ENCODE results near the gene TASOR.

Gene TASOR

DNA sequence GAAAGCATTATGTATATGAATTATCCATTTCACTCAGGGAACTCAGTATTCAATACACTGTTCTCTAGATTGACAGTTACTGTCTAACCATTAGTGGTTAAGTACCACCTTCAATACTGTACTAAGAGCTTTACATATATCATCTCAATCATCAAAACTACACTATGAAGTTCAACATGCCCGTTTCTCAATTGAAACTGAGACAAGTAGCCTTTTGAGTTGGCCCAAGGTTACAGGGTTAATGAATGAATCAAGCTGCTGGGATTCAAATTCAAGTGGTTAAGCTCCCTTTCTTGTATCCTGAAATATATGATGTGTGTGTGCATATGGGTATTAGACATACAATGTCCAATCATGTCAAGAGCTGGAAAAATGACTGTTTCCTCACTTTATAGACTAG lies 5.8 kb downstream of the TASOR start:
- TF ChIP-seq, protein P1, sequence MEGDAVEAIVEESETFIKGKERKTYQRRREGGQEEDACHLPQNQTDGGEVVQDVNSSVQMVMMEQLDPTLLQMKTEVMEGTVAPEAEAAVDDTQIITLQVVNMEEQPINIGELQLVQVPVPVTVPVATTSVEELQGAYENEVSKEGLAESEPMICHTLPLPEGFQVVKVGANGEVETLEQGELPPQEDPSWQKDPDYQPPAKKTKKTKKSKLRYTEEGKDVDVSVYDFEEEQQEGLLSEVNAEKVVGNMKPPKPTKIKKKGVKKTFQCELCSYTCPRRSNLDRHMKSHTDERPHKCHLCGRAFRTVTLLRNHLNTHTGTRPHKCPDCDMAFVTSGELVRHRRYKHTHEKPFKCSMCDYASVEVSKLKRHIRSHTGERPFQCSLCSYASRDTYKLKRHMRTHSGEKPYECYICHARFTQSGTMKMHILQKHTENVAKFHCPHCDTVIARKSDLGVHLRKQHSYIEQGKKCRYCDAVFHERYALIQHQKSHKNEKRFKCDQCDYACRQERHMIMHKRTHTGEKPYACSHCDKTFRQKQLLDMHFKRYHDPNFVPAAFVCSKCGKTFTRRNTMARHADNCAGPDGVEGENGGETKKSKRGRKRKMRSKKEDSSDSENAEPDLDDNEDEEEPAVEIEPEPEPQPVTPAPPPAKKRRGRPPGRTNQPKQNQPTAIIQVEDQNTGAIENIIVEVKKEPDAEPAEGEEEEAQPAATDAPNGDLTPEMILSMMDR (conservative IDR thresholded peaks at IDR 0.05): no peak
- TF ChIP-seq ZFX (IDR thresholded peaks at IDR 0.05): no peak
- no peak overlapping the region for H3K27ac ChIP-seq

DNA sequence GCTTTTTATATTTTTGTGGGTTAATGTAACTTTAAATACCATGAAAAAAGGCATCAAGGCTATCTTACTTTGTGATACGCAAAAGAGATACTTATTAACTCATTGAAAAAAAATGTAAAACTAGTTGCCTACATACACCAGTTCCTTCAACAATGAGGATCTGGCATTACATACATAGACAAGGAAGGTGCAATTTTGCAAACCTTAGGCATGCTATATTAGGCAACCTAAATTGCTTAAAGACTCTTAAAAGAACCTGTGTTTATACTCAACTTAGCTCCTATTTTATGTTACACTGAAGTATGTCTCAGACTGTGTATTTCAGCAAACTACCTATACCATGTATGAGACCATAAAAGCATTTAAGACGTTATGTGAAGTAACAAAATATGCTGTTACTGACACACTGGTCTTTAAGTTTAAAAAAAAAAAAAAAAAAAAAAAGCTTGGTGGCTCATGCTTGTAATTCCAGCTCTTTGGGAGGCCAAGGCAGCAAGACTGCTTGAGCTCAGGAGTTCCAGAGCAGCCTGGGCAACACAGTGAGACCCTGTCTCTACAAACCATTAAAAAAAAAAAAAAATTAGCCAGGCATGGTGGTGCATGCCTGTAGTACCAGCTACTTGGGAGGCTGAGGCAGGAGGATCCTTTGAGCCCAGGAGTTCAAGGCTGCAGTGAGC lies 9.1 kb downstream of the TASOR start:
- H3K27ac ChIP-seq: no peak overlapping the region
- TF ChIP-seq, protein P1 (conservative IDR thresholded peaks at IDR 0.05): no peak
- no peak for TF ChIP-seq ZFX (IDR thresholded peaks at IDR 0.05)

DNA sequence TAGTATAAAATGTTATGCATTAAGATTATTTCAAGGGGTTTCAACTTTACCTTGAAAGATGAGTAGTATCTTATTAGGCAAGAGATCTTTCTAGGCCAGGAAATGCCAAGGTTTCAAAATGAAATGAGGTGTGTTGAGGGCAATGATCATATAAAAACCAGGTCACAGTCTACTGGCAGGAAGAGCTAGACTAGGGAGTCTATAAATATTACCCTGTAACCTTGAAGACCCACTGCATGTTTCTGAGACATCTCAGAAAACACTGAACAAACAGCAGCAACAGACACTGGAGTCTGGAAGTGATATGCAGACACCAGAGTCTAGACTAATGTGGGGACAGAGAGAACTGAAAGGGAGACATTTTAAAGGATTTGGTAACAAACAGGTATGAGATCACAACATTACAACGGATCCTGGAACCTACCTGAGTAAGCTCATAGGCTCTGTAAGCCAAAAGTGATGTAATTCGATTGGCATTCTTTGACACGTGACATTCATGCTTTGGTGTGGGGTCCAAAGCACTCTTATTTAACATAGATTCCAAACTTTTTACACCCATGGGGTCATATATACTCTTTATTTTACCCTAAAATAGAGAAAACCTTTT lies 15.0 kb downstream of the TASOR start:
- H3K27ac ChIP-seq: no peak overlapping the region
- TF ChIP-seq, protein P1 (conservative IDR thresholded peaks at IDR 0.05): no peak
- no peak for TF ChIP-seq ZFX (IDR thresholded peaks at IDR 0.05)

DNA sequence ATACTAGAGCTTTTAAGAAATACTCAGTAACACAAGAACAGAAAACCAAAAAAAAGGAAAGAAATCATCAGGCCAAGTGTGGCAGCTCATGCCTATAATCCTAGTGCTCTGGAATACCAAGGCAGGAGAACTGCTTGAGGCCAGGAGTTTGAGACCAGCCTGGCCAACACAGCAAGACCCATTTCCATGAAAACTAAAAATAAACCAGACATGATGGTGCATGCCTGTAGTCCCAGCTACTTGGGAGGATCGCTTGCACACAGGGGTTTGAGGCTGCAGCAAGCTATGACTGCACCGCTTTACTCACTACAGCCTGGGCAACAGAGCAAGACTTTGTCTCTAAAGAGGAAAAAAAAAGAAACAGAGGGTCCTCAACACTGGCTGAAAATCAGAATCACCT lies 18.2 kb downstream of the TASOR start:
- no peak for TF ChIP-seq ZFX (IDR thresholded peaks at IDR 0.05)
- TF ChIP-seq, protein P1 (conservative IDR thresholded peaks at IDR 0.05): no peak
- H3K27ac ChIP-seq: no peak overlapping the region

DNA sequence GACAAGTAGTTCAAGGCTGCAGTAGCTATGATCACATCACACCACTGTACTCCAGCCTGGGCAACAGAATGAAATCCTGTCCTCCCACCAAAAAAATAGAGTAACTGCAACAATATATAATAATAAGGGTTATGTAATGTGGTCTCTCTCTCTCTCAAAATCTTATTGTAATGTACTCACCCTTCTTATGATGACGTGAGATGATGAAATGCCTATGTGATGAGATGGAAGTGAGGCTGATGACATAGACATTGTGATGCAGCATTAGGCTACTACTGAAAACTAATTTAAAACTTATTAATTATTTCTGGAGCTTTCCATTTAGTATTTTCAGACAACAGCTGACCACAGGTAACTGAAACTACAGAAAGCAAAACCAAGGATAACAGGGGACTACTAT lies 27.4 kb downstream of the TASOR start:
- no peak overlapping the region for H3K27ac ChIP-seq
- no peak for TF ChIP-seq ZFX (IDR thresholded peaks at IDR 0.05)
- TF ChIP-seq, protein P1 (conservative IDR thresholded peaks at IDR 0.05): no peak

DNA sequence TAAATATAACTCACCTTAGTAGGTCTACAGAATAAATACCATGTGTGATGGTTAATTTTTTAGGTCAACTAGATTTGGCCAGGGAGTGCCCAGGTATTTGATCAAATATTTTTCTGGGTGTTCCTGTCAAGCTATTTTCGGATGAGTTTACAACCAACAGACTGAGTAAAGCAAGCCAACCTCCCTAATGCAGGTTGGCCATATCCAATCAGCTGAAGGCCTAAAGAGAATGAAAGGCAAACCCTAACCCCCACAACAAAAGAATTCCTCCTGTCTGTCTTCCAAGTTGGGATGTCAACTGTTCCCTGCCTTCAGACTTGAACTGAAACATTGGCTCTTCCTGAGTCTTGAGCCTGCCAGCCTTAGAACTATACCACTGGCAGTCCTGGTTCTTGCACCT lies 28.6 kb downstream of the TASOR start:
- TF ChIP-seq, protein P1 (conservative IDR thresholded peaks at IDR 0.05): no peak
- no peak for TF ChIP-seq ZFX (IDR thresholded peaks at IDR 0.05)
- H3K27ac ChIP-seq: no peak overlapping the region

DNA sequence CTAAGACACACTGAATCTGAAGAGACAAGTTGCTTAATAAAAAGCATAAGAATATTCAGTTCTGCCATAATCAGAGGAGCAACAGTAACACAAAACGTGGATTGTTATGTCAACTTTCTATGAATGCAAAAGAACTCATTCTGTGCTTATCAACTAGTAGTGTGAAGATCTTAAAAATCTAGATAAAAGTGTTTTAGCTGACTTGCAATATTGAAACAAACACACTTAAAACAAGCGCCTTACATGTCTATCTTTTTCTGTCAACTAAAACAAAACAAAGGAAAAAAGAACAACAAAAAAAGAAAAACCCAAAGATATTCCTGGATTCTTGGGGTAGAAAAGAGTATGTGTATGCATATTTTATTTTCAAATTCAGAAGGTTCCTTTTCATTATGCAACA lies 37.7 kb downstream of the TASOR start:
- no peak overlapping the region for H3K27ac ChIP-seq
- TF ChIP-seq, protein P1 (conservative IDR thresholded peaks at IDR 0.05): no peak
- no peak for TF ChIP-seq ZFX (IDR thresholded peaks at IDR 0.05)

All from C4-2B (cell line).